GM18868 (cell line): ENCODE measurements around the gene XKRX.

Source experiments
- ATAC-seq: cut with Tn5 transposase; IDR thresholded peaks from one replicate; pipeline ENCODE4 v1.9.1; 2021; ENCODE audit warnings: mild to moderate bottlenecking, moderate library complexity; ENCODE audit not compliant: unreplicated experiment

XKRX gene

DNA sequence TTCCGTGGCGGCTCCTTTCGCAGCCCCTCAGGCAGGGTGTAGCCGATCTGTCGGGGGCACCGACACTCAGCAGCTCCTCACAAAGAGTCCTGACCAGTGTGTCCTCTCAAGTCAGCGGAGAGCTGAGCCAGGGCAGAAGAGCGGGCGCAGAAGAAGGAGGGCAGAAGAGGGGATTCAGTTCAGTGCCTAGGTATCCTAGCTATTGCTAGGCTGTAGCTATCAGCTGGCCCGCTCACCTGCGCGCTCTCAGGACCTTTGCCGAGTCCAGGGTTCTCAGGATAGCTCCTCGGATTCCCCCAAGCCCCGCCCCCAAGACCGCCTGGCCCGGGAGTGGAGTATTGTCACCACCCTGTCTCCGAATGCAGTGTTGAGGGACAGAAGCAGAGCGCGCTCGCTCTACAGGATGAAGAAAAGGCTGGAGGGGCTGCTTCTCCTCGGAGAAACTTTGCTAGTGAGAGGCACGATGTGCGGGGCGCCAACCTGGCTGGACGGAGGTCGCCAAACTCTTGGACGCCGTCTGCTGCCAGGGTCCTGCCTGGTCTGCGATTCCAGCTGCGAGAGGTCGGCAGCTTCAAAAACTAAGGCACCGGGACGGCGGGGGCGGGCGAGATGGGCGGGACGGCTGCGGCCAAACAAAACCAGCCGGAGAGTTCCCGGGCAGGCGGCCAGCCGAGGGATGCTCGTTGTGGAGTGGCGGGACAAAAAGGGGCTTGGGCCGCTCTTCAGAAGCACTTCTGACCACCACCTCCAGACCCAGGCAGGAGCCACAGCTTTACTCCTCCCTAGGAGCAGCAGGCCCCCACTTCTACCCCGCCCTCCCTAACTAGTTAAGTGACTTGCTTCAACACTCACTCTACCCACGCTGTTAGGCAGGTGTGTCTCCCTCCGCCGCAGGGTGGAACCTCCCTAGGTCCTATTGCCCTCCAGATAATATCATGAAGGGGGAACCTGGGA is at the start of gene XKRX:
Gene XKRX, minus strand, starts transcription at position 258 of the 954 bp plus-strand sequence. CDS start 613 bp downstream, outside the sequence.
- ATAC-seq: peak; percentile 59

DNA sequence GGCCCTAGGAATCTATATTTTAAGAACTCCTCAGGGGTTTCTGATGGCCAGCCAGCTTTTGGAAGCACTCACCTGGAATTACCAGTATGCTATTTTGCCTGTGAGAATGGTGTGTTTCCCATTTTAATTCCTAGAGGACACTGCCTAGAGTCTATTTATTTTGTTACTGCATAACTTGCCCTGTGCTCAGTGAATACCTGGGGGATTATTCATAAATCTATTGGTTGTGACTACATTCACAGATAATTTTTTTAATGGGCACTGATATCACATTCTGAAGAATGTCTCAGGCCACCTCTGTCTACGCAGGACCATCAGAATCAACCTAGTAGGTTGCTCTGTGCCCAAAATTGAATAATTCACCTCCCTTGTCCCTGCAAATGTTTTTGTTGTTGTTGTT is 47.5 kb upstream of the XKRX start:
- no peak for ATAC-seq

DNA sequence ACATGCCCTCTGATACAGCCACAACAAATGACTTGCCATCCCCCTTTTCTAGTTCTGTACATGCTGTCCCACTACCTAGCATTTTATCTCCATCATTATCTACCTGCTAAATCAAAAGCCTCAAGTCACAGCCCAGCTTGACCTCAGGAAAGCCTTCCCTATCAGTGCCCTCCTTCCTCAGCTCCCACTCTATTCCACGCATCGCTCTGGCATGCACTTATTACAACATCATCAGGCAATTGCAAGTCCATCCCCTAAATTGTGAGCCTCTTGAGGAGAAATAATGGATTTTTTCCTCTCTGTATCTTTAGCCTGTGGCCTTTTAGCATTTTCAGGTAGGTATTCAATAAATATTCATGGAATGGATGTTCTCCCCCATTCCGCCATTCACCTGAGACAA is 46.5 kb upstream of the XKRX start:
- ATAC-seq: no peak

DNA sequence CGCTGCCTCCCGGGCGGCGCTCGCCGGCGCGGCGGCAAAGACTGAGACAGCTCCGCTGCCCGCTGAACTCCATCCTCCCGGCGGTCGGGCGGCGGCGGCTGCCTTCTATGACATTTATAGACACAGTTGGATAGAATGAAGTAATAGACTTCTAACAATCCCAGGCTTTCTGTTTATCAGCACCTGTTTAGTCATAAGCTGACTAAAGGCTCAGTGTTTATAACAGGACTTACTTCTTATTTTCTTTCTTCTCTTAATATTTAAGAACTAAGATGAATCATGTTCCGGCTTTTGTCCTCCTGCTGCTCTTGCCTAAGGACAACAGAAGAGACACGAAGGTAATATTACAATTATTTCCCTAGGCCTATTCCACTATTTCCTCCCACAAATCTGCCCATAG is 44.7 kb upstream of the XKRX start:
- no peak for ATAC-seq

DNA sequence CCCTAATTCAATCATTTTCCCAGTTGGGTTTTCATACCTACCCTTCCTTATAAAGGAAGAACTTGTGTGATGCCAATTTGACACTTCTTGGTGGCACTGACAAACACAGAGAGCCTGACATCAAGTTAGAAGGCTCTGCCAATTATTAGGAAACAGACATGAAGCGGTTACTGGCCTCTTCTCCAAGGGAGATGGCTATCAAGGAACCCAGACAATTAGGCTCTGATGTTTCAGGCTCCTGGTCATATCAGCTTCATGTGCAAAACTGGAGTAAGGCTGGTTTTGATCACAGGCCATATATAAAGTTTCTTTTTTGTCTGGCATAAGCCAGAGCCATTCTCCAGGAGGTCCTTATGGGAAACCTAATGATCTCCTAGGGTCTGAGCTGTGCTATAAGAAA is 41.2 kb upstream of the XKRX start:
- ATAC-seq: no peak

DNA sequence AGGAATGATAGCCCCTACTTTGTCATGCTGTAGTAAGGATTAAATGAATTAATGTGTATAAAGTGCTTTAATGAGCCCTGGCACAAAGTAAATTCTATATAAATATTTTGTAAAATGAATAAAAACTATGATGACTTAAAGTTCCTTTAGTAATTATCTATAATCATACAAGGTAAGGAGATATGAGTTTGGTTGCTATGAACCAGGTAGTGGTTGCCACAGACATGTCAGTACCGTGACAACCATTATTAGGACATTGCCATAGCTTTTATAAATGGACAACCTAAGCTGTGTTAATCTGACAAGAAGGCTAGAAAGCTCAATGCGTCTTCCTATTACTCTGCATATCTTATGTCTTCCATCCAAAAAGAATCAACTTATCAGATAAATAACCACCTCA is 40.7 kb upstream of the XKRX start, which contains the start of gene ARL13A:
Gene ARL13A, plus strand, starts transcription at position 301 of the 400 bp plus-strand sequence. CDS start 3,982 bp downstream, outside the sequence.
- ATAC-seq: no peak

DNA sequence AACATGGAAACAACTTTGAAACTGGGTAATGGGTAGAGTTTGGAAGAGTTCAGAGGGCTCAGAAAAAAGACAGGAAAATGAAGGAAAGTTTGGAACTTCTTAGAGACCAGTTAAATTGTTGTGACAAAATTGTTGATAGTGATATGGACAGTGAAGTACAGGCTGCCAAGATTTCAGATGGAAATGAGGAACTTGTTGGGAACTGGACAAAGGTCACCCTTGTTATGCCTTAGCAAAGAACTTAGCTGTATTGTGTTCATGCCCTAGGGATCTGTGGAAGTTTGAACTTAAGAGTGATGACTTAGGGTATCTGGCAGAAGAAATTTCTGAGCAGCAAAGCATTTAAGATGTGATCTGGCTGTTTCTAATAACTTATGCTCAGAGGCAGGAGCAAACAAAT is 35.6 kb upstream of the XKRX start:
- no peak for ATAC-seq

DNA sequence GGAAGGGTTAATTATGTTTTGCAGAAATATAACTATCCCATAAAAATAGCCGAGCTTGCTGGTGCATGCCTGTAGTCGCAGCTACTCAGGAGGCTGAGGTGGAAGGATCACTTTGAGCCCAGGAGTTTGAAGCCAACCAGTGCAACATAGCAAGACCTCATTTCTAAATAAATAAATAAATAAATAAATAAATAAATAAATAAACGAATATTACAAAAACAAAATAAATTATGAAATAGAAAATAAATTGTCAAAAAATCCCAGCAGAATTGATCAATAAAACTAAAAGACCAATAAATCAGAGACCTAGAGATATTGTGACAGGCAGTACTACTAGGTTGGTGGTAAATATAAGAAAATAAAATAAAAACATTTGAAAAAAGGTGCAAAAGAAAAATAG is 34.1 kb upstream of the XKRX start:
- ATAC-seq: no peak

DNA sequence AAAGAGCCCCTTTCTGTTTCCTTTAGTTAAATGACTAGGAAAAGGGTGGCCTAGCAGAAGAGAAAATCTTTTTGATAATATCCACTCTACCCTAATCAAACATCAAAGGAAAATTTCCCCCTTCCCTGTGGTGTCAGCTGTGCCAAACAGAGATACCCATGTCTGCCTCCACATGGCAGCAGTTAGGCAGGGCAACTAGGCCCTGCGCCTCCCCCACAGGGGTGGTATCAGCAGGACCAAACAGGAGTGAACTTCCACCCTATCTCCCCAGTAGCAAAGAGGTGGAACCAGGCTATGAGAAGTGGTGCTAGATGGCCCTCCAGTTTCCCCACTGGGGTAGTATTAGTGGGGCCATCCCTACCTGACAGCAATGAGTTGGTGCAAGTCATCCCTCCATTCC is 19.8 kb upstream of the XKRX start:
- no peak for ATAC-seq

DNA sequence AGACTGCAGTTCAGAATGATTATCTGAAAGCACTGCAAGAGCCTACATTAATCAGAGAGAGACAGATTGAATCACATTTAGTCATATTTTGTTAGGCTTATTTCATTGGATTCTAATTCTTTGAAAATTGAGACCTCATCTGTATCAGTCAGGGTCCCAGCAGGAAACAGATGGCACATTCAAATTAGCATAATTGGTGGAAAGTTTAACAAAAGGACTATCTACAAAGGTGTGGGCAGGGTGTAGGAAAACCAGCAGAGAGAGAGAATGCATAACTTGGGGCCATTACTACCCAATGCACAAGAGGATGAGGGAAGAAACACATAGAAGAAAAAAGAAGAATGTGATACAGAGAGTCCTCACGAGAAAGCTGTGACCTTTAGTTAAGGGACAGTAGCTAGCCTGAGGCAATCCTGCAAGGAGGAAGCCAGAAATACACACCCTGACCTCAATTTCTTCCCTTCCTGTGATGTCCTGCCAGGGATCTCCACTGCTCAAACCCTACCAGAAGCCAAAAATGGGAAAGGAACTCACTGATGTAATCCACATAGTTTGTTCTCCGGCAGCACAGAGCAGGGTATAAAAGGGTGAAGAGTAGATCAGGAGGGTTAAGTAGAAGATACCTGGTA is 17.7 kb upstream of the XKRX start:
- no peak for ATAC-seq

DNA sequence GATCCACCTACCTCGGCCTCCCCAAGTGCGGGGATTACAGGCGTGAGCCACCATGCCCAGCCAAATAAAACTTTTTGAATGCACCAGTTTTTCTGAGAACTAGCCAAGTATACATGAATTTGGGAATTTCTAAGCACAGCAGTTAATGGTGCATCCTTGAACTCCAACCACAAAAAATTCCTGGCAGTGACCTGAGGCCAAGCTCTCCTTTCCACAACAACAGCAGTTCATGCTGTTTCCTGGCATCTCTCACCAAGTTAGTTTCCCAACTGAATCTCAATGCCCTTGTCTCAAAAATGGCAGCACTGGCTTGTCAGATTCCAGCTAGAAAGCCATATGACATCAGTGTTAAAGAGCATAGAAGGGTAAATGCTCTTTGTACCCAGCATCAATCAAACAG is 15.9 kb upstream of the XKRX start:
- ATAC-seq: no peak

DNA sequence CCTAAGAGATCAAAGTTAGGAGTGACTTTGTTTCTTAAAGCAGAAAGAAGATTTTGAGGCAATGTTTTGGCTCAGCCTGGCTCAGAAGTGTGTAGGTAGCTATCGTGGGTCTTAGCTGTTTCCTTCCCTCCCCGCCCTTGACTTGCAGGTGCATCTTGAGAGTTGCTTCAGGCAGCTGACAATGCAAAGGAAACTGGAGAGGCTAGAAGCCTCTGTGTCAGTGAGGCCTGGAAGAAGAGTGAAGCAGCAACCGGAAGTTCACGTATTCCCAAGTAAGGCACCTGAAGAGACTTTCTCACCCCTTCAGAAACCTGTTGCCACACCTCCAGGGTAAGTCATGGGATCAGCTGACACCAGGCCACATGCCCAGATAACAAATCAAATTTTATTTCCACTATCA is 10.6 kb upstream of the XKRX start:
- ATAC-seq: no peak

DNA sequence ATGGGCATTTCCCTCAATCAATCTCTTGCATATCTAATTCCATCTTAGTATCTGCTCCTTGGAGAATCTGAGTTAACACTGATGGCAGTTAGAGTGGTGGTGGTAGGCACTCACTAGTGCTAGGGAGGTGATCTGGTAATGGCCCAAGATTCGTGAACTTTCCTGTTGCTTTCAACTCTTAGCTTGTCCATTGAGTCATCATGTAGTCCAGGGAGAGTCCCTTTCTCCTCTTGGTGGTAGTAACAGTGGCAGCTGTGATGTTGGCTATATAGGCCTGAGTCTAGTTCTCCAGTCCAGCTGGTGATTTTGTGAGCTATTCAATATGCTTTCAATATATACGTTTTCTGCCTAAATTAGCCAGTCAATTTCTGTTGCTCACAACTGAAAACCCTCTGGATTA is 7.0 kb upstream of the XKRX start:
- ATAC-seq: no peak

DNA sequence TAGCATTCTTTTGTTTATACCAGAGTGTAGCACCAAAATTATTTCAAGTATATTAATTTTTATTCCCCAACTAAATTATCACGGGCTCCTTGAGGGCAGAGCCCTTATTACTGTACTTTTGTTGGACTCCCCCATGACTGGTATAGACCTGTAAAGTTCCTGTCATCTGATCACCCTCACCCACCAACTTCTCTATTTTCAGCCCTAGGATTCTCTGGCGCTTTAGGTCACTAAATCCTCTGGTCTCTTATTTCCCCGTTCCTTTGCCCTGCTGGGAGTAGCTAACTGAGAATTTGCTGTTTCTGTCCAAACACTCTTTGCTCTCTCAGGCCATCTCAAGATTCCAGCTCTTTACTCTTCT is 3.2 kb upstream of the XKRX start:
- peak; percentile 27 for ATAC-seq

DNA sequence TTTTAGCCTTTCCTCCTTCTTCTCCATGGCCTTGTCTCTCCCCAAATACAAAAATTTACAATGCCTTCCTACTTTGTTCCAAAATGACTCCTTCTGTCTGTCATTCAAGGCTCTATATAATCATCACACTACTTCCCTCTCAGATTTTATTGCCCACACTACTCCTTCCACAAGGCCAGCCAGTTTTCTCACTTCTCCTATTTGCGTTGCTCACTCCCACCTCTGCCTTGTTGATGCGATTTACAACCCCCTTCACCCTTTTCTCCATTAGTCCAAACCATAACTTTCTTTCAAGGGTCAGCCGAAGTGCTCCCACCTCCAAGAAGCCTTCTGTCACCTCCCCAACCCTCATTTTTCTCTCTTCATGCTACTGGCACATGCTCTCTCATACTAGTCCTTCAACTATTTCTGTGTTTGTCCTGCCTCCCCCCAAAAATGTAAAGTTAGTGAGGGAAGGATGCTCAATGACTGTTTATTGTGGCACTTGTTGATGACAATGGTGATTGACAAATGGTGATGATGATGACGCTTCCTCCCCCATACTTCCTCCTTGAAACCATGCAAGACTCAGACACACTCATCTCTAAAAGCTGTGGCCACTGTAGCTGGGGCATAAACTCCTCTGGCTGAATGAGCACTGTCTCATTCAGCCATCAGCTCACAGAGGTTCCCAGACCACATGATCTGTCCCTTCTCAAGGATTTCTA is 2.7 kb upstream of the XKRX start:
- ATAC-seq: peak; percentile 84

DNA sequence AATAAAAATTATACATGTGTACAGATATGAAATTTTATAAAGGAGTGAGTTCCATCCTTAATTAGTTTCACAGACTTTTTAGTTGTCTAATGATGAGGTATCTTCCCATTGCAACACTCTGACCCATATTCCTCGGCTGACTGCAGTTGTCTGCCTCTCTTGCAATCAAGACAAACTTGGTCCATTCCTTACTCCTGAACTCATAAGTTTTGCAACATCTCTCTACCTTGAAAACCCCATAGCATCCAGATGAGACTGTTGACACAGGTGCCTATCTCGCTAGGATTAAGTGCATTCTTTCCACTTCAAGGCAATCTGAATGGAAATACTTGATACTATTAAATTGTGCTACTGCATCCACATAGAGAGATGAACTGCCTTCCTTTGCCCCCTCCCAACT is 2.3 kb downstream of the XKRX start:
- no peak for ATAC-seq

DNA sequence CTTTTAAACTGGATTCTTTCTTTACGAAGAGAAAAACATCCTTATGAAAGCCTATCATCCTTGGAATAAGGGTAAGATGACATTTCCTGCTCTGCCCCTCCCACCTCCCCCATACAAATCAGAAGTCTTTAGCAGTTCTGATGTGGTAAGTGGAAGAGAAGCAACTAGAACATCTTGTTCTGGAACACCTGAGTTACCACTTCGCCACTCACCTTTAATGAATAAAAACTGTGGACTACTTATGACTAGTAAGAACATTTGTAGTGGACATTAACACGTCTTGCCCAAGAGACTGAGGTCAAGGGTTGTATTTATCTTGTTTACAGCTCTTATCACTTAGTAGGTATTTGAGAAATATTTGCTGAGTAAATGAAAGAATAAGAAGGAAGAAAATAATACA is 4.3 kb downstream of the XKRX start:
- no peak for ATAC-seq

DNA sequence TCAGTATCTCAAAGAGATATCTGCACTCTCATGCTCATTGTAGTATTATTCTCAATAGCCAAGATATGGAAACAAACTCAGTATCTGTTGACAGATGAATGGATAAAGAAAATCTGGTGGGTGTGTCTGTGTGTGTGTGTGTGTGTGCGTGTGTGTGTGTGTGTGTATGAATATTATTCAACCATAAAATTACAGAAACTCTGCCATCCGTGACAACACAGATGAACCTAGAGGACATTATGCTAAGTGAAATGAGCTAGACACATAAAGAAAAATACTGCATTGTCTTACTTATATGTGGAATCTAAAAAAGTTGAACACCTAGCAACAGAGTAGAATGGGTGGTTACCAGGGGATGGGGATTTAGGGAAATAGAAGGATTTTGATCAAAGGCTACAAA is 13.2 kb downstream of the XKRX start:
- ATAC-seq: no peak

DNA sequence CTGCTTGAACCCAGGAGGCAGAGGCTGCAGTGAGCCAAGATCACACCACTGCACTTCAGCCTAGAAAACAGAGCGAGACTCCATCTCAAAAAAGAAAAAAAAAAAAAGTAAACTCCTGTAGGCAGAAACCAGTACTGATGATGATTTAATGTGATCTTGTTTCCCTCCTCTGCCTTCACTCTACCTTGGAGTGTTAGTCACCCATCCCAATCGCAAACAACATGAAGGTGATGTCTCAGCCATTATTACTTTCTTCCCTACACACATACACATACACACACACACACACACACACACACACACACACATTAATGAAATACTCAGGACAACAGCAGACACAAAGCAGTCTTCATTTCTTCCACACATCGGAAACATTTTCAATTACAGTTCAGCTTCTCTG is 15.6 kb downstream of the XKRX start:
- no peak for ATAC-seq

DNA sequence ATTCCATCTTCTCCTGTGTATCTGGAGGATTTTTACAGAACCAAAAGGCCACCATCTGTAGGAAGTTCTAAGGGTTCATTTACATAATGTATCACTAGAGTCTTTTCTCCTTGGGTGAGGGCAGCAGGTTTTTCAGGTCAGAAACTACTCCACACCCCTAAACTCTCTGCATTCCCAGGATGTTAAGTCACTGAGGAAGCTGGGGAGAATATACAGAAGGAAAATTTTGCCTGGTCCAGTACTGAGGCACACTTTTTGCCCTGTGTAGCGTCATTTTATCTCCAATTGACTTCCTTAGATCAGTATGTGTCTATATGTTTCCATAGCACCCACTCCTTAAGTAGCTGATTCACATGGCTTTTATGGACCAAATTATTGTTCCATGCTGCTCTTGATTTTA is 17.0 kb downstream of the XKRX start:
- ATAC-seq: no peak

DNA sequence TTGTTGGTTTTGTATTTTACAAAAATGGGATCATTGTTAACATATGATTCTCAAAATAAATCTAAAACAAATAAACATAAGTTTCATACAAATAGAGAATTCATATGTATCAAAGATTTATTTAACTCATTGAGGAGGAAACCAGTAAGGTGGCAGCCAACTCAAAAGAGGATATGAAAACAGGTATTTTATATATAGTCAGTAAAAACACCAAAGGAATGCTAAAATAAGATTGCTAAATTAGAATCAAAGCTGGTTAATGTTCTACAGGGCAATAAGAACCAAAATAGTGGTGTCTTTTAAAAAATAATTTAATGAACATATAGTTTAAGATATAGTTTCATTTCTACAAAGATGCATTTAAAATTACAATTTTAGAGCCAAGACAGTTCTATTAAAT is 23.1 kb downstream of the XKRX start:
- ATAC-seq: no peak

DNA sequence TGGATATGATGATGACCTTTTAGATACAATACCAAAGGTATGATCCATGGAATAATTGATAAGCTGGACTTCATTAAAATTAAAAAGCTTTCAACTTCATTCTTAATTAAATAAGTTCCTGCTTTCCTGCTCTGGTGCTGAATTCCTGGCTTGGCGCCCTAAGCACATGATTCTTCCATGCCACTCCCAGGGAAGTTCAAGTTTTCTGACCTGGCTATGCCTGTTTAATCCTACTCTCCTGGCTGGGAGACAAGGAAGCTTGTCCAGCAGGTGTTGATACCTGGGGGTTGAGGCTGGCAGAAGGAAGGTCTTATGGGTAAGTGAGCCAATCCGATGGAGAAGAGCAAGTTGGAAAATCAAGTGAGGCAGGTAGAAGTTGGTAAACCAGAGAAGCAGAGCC is 24.3 kb downstream of the XKRX start:
- ATAC-seq: no peak
